ENCODE results near the gene OBSCN. TPM values are rescaled to one million over a fixed set of nuclear protein-coding genes. Genes with fewer than 3 reads are reported as not detected.

The OBSCN gene
- total and polyA plus RNA-seq, 2 of the 13 experiments (the other 11 are each of a cell fraction or from before 2014, with no cell fraction given) = 0.20 TPM

DNA sequence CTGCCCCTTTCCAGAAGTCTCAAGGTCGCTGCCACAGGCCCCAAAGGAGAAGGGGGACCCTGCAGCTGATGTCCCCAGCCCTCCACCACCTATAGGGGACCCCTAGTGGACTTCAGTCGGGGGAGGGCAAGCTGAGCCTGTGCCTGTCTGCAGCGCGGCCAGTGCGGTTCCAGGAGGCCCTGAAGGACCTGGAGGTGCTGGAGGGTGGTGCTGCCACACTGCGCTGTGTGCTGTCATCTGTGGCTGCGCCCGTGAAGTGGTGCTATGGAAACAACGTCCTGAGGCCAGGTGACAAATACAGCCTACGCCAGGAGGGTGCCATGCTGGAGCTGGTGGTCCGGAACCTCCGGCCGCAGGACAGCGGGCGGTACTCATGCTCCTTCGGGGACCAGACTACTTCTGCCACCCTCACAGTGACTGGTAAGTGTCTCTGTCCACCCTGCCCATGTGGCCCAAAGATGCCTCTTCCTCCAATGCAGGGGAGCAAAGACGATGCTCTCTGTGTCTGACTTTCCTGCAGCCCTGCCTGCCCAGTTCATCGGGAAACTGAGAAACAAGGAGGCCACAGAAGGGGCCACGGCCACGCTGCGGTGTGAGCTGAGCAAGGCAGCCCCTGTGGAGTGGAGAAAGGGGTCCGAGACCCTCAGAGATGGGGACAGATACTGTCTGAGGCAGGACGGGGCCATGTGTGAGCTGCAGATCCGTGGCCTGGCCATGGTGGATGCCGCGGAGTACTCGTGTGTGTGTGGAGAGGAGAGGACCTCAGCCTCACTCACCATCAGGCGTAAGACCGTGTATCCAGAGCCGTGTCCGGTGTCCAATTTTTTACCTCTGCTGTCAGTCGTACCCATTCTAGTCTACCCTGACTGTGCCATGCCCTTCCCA is 79.9 kb downstream of the OBSCN start:
- ATAC-seq (no peak), FAIRE-seq (no peak)
- 14% methylated on average over 6 of the region's 32 CpGs for WGBS (ENCODE audit: low lambda C conversion rate)
- no peak for TF ChIP-seq ZNF644 (CRISPR knock-in tag; IDR thresholded peaks at IDR 0.05; ENCODE audit: low read depth)
- no peak for TF ChIP-seq ZNF512B (CRISPR knock-in tag; IDR thresholded peaks at IDR 0.05; ENCODE audit: borderline replicate concordance)
- no peak for TF ChIP-seq THYN1 (CRISPR knock-in tag; IDR thresholded peaks at IDR 0.05; ENCODE audit: borderline replicate concordance, low read depth)
- TF ChIP-seq, protein P1, sequence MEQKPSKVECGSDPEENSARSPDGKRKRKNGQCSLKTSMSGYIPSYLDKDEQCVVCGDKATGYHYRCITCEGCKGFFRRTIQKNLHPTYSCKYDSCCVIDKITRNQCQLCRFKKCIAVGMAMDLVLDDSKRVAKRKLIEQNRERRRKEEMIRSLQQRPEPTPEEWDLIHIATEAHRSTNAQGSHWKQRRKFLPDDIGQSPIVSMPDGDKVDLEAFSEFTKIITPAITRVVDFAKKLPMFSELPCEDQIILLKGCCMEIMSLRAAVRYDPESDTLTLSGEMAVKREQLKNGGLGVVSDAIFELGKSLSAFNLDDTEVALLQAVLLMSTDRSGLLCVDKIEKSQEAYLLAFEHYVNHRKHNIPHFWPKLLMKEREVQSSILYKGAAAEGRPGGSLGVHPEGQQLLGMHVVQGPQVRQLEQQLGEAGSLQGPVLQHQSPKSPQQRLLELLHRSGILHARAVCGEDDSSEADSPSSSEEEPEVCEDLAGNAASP (CRISPR knock-in tag; IDR thresholded peaks at IDR 0.05; ENCODE audit: borderline replicate concordance) = no peak
- no peak for TF ChIP-seq TCF12 (IDR thresholded peaks at IDR 0.05)
- TF ChIP-seq TCF12 (CRISPR knock-in tag; IDR thresholded peaks at IDR 0.05) = no peak
- no peak for TF ChIP-seq SP140L (CRISPR knock-in tag; IDR thresholded peaks at IDR 0.05; ENCODE audit: borderline replicate concordance)
- no peak for TF ChIP-seq HOXA7 (CRISPR knock-in tag; IDR thresholded peaks at IDR 0.05)
- TF ChIP-seq, protein P2, sequence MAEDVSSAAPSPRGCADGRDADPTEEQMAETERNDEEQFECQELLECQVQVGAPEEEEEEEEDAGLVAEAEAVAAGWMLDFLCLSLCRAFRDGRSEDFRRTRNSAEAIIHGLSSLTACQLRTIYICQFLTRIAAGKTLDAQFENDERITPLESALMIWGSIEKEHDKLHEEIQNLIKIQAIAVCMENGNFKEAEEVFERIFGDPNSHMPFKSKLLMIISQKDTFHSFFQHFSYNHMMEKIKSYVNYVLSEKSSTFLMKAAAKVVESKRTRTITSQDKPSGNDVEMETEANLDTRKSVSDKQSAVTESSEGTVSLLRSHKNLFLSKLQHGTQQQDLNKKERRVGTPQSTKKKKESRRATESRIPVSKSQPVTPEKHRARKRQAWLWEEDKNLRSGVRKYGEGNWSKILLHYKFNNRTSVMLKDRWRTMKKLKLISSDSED (CRISPR knock-in tag; IDR thresholded peaks at IDR 0.05) = no peak
- TF ChIP-seq, protein P3, sequence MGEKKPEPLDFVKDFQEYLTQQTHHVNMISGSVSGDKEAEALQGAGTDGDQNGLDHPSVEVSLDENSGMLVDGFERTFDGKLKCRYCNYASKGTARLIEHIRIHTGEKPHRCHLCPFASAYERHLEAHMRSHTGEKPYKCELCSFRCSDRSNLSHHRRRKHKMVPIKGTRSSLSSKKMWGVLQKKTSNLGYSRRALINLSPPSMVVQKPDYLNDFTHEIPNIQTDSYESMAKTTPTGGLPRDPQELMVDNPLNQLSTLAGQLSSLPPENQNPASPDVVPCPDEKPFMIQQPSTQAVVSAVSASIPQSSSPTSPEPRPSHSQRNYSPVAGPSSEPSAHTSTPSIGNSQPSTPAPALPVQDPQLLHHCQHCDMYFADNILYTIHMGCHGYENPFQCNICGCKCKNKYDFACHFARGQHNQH (CRISPR knock-in tag; IDR thresholded peaks at IDR 0.05) = no peak
- no peak for TF ChIP-seq ETV6 (CRISPR knock-in tag; conservative IDR thresholded peaks at IDR 0.05)
- TF ChIP-seq ZNF205 (CRISPR knock-in tag; IDR thresholded peaks at IDR 0.05) = no peak
- no peak for TF ChIP-seq SP5 (CRISPR knock-in tag; IDR thresholded peaks at IDR 0.05; ENCODE audit: borderline replicate concordance, low read depth)
- no peak for TF ChIP-seq TMF1 (CRISPR knock-in tag; IDR thresholded peaks at IDR 0.05; ENCODE audit: low read depth)
- no peak for TF ChIP-seq HNF4A (CRISPR knock-in tag; IDR thresholded peaks at IDR 0.05)
- TF ChIP-seq ATRX (CRISPR knock-in tag; IDR thresholded peaks at IDR 0.05; ENCODE audit: borderline replicate concordance) = no peak
- TF ChIP-seq SNAPC2 (CRISPR knock-in tag; IDR thresholded peaks at IDR 0.05) = no peak
- TF ChIP-seq CAMTA2 (CRISPR knock-in tag; IDR thresholded peaks at IDR 0.05; ENCODE audit: borderline replicate concordance) = no peak
- TF ChIP-seq ZFAT (CRISPR knock-in tag; conservative IDR thresholded peaks at IDR 0.05) = no peak

More for the DNA sequence above, 79.9 kb downstream of the OBSCN start:
- Histone ChIP-seq H3K4me3 (replicated peaks in 1 of 3; ENCODE audit: insufficient read depth in 1 of 3, low read depth in 2 of 3, low read length in 3 of 3) (no peak overlapping the region), H3K27me3 (ENCODE audit: control insufficient read depth in 1 of 2, insufficient read depth in 2 of 2, low read length in 2 of 2) (peaks cover 7 to 62% of the 10 kb centered on the region in 2 experiments), H3K36me3 (replicated peaks in 1 of 2; ENCODE audit: control insufficient read depth in 1 of 2, insufficient read depth in 2 of 2, low read length in 2 of 2) (no peaks in the 10 kb centered on the region), H3K79me2 (ENCODE audit: insufficient read depth, low read length) (no peaks in the 10 kb centered on the region), H3K9ac (ENCODE audit: insufficient read depth, low read depth, low read length) (no peak overlapping the region), H3K4me1 (ENCODE audit: insufficient read depth, low read length) (no peaks in the 10 kb centered on the region), H3K4me2 (ENCODE audit: low read depth, low read length) (no peak overlapping the region), H4K20me1 (ENCODE audit: insufficient read depth, low read length) (no peaks in the 10 kb centered on the region), H3K9me3 (ENCODE audit: low read length) (no peaks in the 10 kb centered on the region), H2AFZ (ENCODE audit: low read length) (no peak overlapping the region), H3K27ac (ENCODE audit: extremely low read length, insufficient read depth, low read length) (no peak overlapping the region)
- DNase-seq (ENCODE audit: low spot score) = no peak
- intact Hi-C loops (cut with micrococcal nuclease; ENCODE audit: unreplicated experiment) = no loop called here
- in situ Hi-C loops (cut with HindIII; ENCODE audit: extremely low pct_ligation_motif_present, low pct_unique_long_range_greater_than_20kb) = no loop called here
- CTCF ChIA-PET (ENCODE audit: low intra/inter-chr PET ratio, low total read pairs) = no interaction called here
- BruUV-seq (replicated peaks) = no TSS peak
- POLR2A ChIA-PET = no interaction called here
